ENCODE data around the gene HS6ST3.
"Not testable (repeated sequence)": the region's sequence is repeated elsewhere in the genome, so short reads cannot be mapped to it uniquely, and the experiment has no call there.

Gene HS6ST3

DNA sequence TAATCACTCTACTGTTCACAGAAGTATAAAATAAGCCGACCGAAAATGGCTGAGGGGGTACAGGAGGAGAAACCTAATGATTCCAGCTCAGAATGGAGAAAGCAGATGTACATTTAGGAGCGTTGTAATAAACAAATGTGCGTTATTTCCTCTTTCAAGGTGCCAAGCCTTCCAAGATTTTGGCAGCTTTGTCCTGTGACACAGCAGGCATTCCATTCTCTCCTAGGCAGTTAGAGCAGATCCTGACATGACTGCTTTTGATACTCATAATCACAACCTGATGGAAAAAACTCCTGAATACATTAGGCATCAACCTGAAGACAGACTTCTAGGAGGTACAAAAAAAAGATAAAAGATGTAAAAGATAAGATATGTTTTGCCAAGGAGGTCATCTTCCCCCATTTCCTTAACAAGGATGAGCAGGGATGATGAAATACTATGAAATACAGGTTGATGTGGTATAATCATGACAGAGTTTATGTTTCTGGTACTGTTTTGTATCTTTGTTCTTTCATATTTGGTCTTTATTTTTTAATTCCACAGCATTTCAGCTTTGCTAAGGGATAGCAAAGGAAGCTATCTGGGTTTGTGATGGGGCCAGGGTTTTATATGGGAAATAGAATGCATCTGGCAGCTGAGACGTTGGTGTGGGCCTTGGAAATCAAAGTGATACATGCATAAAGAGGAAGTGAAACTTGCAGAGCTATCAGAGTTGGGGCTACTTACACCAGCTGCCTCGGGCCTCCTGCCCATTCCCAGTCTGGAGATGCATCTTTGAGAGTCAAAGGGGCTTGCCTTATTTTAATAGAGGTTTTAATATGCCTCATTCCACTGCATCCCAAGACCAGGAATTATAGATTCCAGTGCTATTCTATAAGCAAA is 681.8 kb downstream of the HS6ST3 start:
- Histone ChIP-seq H4K20me1 (ENCODE audit: insufficient read depth, low read length) (no peaks in the 10 kb centered on the region), H3K4me1 (ENCODE audit: insufficient read depth, low read length, severe bottlenecking) (no peaks in the 10 kb centered on the region), H3F3A (ENCODE audit: insufficient read depth, low read length) (no peaks in the 10 kb centered on the region), H3K27ac (ENCODE audit: low read depth, low read length, poor library complexity, severe bottlenecking) (no peak overlapping the region), H3K79me2 (ENCODE audit: insufficient read depth, low read length) (no peaks in the 10 kb centered on the region), H3K27me3 (ENCODE audit: insufficient read depth, low read length) (no peaks in the 10 kb centered on the region), H3K9ac (ENCODE audit: low read length) (no peak overlapping the region), H3K9me3 (ENCODE audit: low read length) (no peaks in the 10 kb centered on the region), H3K36me3 (ENCODE audit: insufficient read depth, low read length) (no peaks in the 10 kb centered on the region), H3K4me3 (ENCODE audit: low read depth, low read length, poor library complexity, severe bottlenecking) (no peak overlapping the region), H2AFZ (ENCODE audit: low read length) (no peak overlapping the region), H3K4me2 (ENCODE audit: low read length) (no peak overlapping the region), H3K9me2 (ENCODE audit: low read depth, low read length) (no peaks in the 10 kb centered on the region)
- TF ChIP-seq, protein P1, sequence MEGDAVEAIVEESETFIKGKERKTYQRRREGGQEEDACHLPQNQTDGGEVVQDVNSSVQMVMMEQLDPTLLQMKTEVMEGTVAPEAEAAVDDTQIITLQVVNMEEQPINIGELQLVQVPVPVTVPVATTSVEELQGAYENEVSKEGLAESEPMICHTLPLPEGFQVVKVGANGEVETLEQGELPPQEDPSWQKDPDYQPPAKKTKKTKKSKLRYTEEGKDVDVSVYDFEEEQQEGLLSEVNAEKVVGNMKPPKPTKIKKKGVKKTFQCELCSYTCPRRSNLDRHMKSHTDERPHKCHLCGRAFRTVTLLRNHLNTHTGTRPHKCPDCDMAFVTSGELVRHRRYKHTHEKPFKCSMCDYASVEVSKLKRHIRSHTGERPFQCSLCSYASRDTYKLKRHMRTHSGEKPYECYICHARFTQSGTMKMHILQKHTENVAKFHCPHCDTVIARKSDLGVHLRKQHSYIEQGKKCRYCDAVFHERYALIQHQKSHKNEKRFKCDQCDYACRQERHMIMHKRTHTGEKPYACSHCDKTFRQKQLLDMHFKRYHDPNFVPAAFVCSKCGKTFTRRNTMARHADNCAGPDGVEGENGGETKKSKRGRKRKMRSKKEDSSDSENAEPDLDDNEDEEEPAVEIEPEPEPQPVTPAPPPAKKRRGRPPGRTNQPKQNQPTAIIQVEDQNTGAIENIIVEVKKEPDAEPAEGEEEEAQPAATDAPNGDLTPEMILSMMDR (IDR thresholded peaks at IDR 0.05; ENCODE audit: low read length): no peak
- no peak for TF ChIP-seq EZH2 (IDR thresholded peaks at IDR 0.05; ENCODE audit: borderline replicate concordance, low read length)

DNA sequence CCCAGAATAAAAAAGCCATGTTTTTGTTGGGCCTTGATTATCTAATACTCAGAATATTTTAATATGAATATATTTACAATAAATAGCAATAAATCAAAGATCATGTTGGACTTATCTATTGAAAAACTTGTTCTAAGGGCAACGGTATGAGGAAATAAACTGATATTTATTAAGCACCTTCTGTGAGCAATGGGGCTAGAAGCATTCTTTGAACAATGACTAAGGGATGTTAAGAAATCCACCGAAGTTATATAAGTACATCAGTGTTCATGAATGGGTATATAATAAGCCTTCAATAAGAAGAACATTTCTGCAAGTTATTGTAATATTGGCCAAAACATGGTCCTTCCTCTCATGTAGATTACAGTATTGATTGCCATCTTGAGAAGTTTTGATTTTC is 682.5 kb downstream of the HS6ST3 start:
- Histone ChIP-seq H3K4me1 (ENCODE audit: insufficient read depth, low read length, severe bottlenecking) (no peaks in the 10 kb centered on the region), H3K79me2 (ENCODE audit: insufficient read depth, low read length) (no peaks in the 10 kb centered on the region), H4K20me1 (ENCODE audit: insufficient read depth, low read length) (no peaks in the 10 kb centered on the region), H2AFZ (ENCODE audit: low read length) (no peak overlapping the region), H3K4me3 (ENCODE audit: low read depth, low read length, poor library complexity, severe bottlenecking) (no peak overlapping the region), H3K36me3 (ENCODE audit: insufficient read depth, low read length) (no peaks in the 10 kb centered on the region), H3K9ac (ENCODE audit: low read length) (no peak overlapping the region), H3K27ac (ENCODE audit: low read depth, low read length, poor library complexity, severe bottlenecking) (no peak overlapping the region), H3K4me2 (ENCODE audit: low read length) (no peak overlapping the region), H3K9me3 (ENCODE audit: low read length) (no peaks in the 10 kb centered on the region), H3K9me2 (ENCODE audit: low read depth, low read length) (no peaks in the 10 kb centered on the region), H3F3A (ENCODE audit: insufficient read depth, low read length) (no peaks in the 10 kb centered on the region), H3K27me3 (ENCODE audit: insufficient read depth, low read length) (no peaks in the 10 kb centered on the region)
- TF ChIP-seq, protein P1 (IDR thresholded peaks at IDR 0.05; ENCODE audit: low read length): no peak
- no peak for TF ChIP-seq EZH2 (IDR thresholded peaks at IDR 0.05; ENCODE audit: borderline replicate concordance, low read length)

DNA sequence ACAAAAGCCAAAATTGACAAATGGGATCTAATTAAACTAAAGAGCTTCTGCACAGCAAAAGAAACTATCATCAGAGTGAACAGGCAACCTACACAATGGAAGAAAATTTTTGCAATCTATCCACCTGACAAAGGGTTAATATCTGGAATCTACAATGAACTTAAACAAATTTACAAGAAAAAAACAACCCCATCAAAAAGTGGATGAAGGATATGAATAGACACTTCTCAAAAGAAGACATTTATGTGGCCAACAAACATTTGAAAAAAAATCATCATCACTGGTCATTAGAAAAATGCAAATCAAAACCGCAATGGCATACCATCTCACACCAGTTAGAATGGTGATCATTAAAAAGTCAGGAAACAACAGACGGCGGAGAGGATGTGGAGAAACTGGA is 688.4 kb downstream of the HS6ST3 start:
- H3F3A ChIP-seq (ENCODE audit: insufficient read depth, low read length); H2AFZ ChIP-seq (ENCODE audit: low read length); H3K4me3 ChIP-seq (ENCODE audit: low read depth, low read length, poor library complexity, severe bottlenecking); H3K4me1 ChIP-seq (ENCODE audit: insufficient read depth, low read length, severe bottlenecking); H3K4me2 ChIP-seq (ENCODE audit: low read length); H3K27me3 ChIP-seq (ENCODE audit: insufficient read depth, low read length); H3K9me2 ChIP-seq (ENCODE audit: low read depth, low read length); H3K9ac ChIP-seq (ENCODE audit: low read length); H3K27ac ChIP-seq (ENCODE audit: low read depth, low read length, poor library complexity, severe bottlenecking); H3K9me3 ChIP-seq (ENCODE audit: low read length); H3K79me2 ChIP-seq (ENCODE audit: insufficient read depth, low read length); H3K36me3 ChIP-seq (ENCODE audit: insufficient read depth, low read length); H4K20me1 ChIP-seq (ENCODE audit: insufficient read depth, low read length): not testable (repeated sequence)

DNA sequence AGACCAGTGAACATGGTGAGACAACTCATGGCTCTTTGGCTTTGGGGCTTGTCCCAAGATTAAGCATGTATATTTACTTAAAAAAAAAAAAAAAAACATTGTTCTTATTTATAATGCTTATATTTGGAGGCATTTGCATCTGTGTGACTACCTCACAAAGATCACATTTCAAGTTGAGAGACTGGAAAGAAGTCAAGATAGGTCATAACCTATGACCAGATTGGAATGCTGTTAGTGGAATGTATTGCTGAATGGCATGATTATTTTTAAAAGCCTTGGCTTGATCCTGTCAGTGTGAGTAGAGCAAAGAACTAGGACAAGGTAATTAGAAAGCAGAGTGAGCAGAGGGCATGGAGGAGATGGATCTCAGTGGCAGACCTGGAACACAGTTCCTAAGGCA is 689.8 kb downstream of the HS6ST3 start:
- Histone ChIP-seq H3K36me3 (ENCODE audit: insufficient read depth, low read length) (no peaks in the 10 kb centered on the region), H3K4me3 (ENCODE audit: low read depth, low read length, poor library complexity, severe bottlenecking) (no peak overlapping the region), H3K27me3 (ENCODE audit: insufficient read depth, low read length) (no peaks in the 10 kb centered on the region), H3F3A (ENCODE audit: insufficient read depth, low read length) (no peaks in the 10 kb centered on the region), H3K9me2 (ENCODE audit: low read depth, low read length) (no peaks in the 10 kb centered on the region), H3K9me3 (ENCODE audit: low read length) (no peaks in the 10 kb centered on the region), H3K27ac (ENCODE audit: low read depth, low read length, poor library complexity, severe bottlenecking) (no peak overlapping the region), H3K79me2 (ENCODE audit: insufficient read depth, low read length) (no peaks in the 10 kb centered on the region), H3K4me2 (ENCODE audit: low read length) (no peak overlapping the region), H3K4me1 (ENCODE audit: insufficient read depth, low read length, severe bottlenecking) (no peaks in the 10 kb centered on the region), H4K20me1 (ENCODE audit: insufficient read depth, low read length) (no peaks in the 10 kb centered on the region), H2AFZ (ENCODE audit: low read length) (no peak overlapping the region), H3K9ac (ENCODE audit: low read length) (no peak overlapping the region)
- TF ChIP-seq, protein P1 (IDR thresholded peaks at IDR 0.05; ENCODE audit: low read length): no peak
- no peak for TF ChIP-seq EZH2 (IDR thresholded peaks at IDR 0.05; ENCODE audit: borderline replicate concordance, low read length)

Measured in OCI-LY1 (cell line).